Right renal cortex interstitium (tissue), 3 donors: ENCODE measurements around the gene TRIM62. TPM values are rescaled to one million over a fixed set of nuclear protein-coding genes. Genes with fewer than 3 reads are reported as not detected.

Experiments
- DNase-seq, 3 donors: peaks; one replicate each; pipeline ENCODE4 v3.0.0-alpha.2; 2013; ENCODE audit warnings: low read depth in 3 of 3, low spot score in 2 of 3
- polyA plus RNA-seq, 3 donors: library from polyadenylated mRNA; unstranded; fragments of 120-200 nt; gene quantifications; one replicate each; pipeline ENCODE4 v1.2.1, GENCODE V29; 2013; ENCODE audit not compliant: insufficient read length in 3 of 3

TRIM62 gene
- polyA plus RNA-seq, 3 donors: 6.2 to 6.7 (median 6.4) TPM

GRCh38 chr1:33180911-33181890, 642 bp downstream of the TRIM62 start:
- peak in 2 of 3 donors; percentile 37 to 79 for DNase-seq

- peak in 1 of 3 donors; percentile 75 for DNase-seq
Measured at GRCh38 chr1:33180226-33180910, 1.5 kb downstream of the TRIM62 start.

- DNase-seq: no peak
Measured at GRCh38 chr1:33178836-33179439, 2.9 kb downstream of the TRIM62 start.

DNA sequence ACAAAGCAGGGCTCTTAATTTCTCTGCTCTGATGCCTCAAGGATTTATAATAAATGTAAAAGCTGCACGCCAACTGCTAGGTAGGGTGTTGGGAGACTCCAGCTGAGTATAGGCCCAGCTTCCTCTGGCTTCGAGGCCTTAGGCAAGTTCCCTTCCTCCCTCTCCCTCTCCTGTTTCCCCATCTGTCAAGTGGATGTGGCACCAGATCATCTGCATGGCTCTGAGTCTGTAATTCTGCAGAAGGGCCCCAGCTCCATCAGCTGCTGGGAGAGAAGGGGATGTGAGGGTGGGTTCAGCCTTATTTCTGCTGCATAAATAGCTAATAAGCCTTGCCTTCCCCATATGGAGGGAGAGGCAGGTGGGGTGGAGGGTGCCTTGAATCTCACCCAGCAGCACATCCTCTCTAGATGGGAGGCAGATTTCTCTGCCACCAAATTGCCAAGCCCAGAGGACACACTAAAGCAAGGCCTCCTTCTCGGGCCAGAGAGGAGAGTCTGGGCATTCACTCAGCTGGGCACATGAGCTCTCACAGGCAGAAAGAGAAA, 3.8 kb downstream of the TRIM62 start:
- no peak for DNase-seq

- no peak for DNase-seq
Measured at GRCh38 chr1:33176887-33177286, 5.0 kb downstream of the TRIM62 start.

DNA sequence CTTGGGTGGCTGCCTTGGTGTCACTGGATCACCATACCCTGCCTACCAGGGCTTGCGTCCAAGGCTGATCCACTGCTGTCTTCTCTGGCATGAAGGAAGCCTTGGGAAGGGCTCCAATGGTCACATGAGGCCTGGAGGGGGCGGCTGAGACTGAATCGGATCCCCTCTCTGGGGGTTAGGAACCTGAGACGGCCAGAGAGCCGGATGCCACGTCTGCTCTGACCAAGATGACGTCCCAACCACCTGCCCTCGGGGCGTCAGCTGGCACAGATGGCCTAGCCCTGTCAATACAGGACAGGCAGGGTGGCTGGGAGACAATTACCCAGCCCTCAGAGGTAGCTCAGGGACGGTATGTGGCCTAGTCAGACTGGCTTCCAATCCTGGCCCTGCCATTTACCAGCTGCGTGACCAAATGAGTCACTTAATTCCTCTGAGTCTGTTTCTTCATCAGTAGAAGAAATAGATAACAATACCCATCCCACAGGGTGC, 5.4 kb downstream of the TRIM62 start:
- no peak for DNase-seq

DNA sequence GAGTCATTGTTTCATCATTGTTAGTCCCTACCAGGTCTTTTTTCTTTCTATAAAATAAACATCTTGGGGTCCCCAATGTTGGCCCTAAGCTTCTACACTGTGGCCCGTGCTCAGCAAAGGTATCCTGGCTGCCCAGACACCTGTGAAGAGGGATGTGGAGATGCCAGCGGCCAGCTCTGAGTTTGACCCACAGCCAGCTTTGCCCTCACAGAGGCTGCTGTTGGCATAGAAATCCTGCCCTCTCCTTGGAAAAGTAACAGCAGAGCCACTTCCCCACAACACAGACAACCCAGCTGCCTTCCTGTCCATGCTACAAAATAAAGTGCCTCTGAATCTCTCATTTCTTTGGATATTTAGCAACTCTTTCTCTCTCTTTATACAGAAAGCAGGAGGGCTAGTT, 6.0 kb downstream of the TRIM62 start:
- no peak for DNase-seq

- no peak for DNase-seq
Measured at GRCh38 chr1:33173091-33173490, 8.8 kb downstream of the TRIM62 start.

DNA sequence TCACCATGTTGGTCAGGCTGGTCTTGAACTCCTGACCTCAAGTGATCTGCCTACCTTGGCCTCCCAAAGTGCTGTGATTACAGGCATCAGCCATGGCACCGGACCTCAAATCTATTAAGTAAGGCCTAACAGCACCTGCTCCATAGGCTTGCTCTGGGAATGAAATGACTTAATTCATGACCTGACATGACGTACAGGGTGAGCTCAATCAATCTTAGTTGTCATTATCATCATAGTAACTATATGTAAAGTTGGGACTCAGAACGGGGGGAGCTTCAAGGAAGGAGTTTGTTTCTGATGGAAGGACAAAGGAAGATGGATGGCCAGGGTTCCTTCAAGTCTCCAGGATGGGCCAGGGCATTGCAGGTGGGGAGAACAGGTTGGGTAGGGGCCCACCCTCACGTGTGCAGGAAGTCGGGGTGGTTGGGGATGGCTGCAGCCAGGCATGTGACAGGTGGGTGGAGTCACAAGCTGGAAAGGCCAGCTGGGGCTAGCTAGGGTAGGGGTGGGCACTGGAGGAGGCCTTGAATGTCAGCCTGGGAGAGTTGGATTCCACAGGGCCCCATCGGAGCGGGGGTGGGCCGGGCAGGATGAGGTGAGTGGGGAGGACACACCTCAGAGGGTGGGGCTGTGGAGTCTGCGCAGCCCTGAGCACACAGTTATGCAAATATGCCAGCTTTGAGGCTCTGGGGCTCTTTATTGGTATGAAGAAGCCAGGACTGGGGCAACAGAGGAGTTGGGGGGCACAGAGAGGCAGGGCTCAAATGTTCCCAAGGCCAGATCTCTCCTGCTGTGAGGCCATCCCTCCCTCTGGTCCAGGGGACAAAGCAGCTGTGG, 9.6 kb downstream of the TRIM62 start:
- no peak for DNase-seq

DNA sequence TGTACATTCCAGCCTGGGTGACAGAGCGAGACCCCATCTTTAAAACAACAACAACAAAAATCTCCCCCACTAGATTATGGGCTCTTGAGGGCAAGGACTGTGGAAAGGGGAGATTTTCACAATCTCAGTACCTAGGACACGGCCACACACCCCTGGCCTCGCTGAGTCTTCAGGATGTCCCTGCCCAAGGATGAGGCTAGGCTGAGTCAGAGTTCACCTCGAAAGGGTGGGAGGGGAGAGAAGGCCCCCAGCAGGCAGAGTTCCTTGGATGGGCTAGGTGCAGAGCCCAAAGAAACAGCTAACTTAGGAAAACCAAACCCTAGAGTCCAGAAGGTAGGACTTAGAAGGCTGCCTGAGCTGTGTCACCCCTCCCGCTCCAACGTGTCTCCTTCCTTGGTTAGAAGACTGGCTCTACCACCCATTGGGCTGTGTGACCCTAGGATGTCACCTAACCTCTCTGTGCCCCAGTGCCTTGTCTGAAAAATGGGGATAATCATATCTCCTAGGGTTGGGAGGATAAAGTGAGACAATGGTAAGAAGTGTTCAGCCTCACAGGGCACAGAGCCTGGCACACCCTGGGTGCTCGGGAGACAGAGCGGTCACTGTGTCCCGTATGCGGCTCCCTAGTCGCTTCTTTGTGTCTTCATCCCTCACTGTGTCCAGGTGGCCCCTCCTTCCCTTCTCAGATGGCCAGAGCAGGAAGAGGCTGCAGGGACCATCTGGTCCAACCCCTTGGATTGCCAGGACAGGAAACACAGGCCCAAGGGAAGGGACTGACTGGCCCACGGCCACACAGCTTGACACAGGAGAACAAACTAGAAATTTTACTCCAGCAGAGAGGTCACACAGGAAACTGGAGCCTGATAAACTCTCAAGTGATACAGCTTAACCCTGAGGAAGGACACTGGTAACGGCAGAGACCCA, 11.2 kb downstream of the TRIM62 start:
- no peak for DNase-seq

DNA sequence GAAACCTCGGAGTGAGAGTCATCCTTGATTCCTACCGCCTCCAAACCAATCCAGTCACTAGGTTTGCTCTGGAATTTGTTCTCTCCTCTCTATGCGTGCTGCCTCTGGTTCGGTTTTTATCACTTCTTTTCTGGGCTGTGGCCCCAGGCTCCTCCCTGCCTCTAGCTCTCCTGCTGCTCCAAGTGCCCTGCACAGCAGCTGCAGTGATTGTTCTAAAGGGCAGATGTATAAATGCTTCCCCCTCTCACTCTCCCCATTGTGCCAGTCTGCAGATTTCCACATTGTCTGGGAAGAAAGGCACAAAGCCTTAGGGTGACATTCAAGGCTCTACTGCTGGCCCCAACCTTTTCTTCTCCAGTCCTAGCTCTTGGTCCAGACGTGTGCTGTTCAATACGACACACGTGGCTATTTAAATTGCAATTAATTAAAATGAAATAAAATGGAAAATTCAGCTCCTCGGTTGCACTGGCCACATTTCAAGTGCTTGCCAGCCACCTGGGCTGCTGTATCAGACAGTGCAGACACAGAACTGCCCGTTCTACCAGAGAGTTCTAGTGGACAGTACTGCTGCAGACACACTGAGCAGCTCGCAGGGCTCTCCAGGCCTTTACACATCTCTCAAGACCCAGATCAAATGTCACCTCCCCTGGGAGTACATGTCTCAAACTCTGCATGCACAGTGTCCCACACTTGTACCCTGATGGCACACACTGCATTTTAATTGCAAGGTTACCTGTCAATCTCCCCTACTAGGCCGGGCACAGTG, 12.4 kb downstream of the TRIM62 start:
- no peak for DNase-seq

- DNase-seq: no peak
Measured at GRCh38 chr1:33168556-33169289, 13.1 kb downstream of the TRIM62 start.

DNA sequence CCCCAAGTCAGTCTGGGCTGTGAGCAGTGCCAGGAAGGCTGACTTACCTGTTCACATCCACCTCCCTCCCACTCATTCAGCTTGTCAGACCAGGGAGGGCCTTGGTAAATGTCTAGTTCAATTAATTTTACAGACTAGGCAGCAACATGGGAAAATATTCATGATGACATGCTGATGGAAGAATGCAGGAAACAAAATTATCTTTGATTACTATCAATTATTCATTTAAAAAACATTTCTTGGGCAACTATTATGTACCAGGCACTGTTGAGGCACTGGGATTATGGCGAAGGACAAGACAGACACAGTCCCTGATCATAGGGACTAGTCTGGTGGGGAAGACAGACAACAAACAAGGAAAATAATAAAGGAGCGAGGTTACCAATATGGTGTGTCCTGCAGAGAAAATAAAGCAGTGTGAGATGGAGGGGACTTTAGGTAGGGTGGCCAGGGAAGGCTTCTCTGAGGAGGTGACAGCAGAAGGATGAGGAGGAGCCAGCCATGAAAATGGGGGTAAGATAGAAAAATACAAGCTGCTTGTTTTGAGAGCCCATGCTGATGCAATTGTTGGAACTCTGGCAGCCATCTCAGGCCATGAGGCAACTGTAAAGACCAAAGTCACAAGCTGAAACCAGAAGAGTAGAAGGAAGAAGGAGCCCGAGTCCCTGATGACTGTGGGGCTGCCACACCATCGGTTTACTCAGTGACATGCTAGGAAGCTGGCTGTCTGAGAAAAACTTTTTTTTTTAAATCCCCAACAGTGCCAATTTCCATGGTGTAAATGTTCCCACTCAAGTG, 14.0 kb downstream of the TRIM62 start:
- no peak for DNase-seq

GRCh38 chr1:33165809-33166208, 16.0 kb downstream of the TRIM62 start:
- DNase-seq: no peak

DNA sequence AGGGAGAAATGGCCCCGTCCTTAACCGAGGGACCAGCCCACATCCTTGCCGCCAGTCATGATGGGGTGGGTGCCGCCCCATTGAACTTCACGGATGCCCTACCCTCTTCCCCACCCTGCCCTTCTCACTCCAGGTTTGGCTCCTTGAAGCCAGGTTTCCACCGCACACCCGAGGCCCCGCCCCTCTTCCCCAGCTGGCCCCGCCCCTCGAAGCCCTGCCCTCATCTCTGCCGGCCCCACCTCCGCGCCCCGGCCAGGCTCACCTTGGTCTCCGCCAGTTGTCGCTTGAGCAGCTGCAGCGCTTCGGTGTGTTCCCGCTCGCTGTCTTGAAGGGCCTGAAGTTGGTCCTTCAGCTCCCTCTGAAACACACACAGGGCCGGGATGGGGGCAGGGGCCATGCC, 16.6 kb downstream of the TRIM62 start:
- DNase-seq: no peak

DNA sequence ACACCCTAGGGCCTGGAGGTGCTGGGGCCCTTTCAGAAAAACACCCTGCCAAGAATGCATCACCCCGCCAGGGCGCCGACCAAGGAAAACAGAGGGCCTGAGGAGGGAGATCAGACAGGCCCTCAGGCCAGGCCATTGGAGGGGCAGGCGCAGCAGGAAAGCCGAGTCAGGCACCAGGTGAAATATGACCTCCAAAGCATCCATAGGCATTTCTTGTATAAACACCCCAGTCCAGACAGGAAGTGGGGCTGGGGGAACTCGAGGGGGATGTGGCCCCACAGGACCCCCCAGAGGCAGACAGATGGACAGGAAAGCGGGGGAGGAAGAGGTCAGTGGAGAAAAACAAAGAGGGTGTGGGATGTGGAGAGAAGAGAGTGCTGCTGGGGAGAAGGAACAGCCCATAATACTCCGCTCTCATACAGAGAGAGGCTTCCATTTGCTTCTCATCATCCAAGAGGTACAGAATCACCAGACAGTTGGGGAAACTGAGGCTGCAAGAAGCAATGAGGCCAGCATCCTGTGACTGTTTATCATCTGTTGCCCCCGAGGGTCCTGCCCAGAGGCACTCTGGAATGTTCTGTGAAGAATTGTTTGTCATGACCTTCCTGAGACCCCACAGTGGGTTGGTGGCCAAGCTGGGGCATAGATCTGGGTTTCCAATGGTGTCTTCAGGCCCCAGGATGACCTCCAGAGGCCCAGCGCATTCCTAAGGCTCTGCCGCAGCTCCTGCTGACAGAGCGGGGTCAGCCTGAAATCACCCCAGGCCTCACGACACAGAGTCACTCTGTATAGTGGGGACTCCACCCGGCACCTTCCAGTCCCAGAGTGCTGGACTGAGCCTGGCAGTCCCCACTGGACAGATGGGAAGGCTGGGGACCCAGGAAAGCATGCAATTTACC, 18.0 kb downstream of the TRIM62 start:
- DNase-seq: peak in 2 of 3 donors; percentile 70 to 72
